C4-2B (cell line): ENCODE measurements around the gene TFDP2.

Experiments used
- CTCF ChIP-seq: fragments of 450-650 bp; conservative IDR thresholded peaks from 2 replicates; pipeline ENCODE4 v1.5.1; 2017; ENCODE audit warnings: mild to moderate bottlenecking
- ZFX ChIP-seq: fragments of 450-650 bp; IDR thresholded peaks from 2 replicates; pipeline ENCODE4 v1.6.1; 2017

- no peak for TF ChIP-seq CTCF
- TF ChIP-seq ZFX = no peak
Observed at GRCh38 chr3:141915766-141916165, 233.6 kb downstream of the TFDP2 start.
